Measurements from ENCODE around the gene UPK3B. TPM values are rescaled to one million over a fixed set of nuclear protein-coding genes. Genes with fewer than 3 reads are reported as not detected.
"Not testable (repeated sequence)": the region's sequence is repeated elsewhere in the genome, so short reads cannot be mapped to it uniquely, and the experiment has no call there.

UPK3B gene
- polyA plus RNA-seq, 3 donors, result 0.33 TPM; not detected in 2

DNA sequence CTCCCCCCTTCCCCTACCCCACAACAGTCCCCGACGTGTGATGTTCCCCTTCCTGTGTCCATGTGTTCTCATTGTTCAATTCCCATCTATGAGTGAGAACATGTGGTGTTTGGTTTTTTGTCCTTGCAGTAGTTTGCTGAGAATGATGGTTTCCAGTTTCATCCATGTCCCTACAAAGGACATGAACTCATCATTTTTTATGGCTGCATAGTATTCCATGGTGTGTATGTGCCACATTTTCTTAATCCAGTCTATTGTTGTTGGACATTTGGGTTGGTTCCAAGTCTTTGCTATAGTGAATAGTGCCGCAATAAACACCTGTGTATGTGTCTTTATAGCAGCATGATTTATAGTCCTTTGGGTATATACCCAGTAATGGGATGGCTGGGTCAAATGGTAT is 51.0 kb downstream of the UPK3B start:
- H3K4me1 Mint-ChIP-seq; H3K9me3 Mint-ChIP-seq; DNase-seq; H3K27ac Mint-ChIP-seq; H3K4me3 ChIP-seq (replicated peaks in 1 of 3; ENCODE audit: low read depth in 2 of 3, low read length in 3 of 3); H3K9me3 ChIP-seq (replicated peaks in 1 of 2; ENCODE audit: control insufficient read depth in 1 of 2, insufficient read depth in 1 of 2, low read length in 2 of 2); H3K27ac ChIP-seq (ENCODE audit: low read depth in 1 of 2, low read length in 2 of 2); H3K4me2 ChIP-seq (replicated peaks; ENCODE audit: extremely low read depth, low read length, poor library complexity, severe bottlenecking); H3K4me3 Mint-ChIP-seq; H3K9ac ChIP-seq (ENCODE audit: insufficient read depth, low read length, poor library complexity, severe bottlenecking); intact Hi-C loops (cut with micrococcal nuclease); H3K79me2 ChIP-seq (ENCODE audit: insufficient read depth, low read length); H2AFZ ChIP-seq (ENCODE audit: insufficient read depth, low read depth, low read length, poor library complexity, severe bottlenecking); H3K36me3 ChIP-seq (replicated peaks in 1 of 2; ENCODE audit: control insufficient read depth in 1 of 2, insufficient read depth in 2 of 2, low read length in 2 of 2); H3K27me3 ChIP-seq (ENCODE audit: control insufficient read depth in 2 of 2, insufficient read depth in 2 of 2, low read length in 2 of 2); H4K20me1 ChIP-seq (ENCODE audit: insufficient read depth, low read length); H3K4me1 ChIP-seq (ENCODE audit: control insufficient read depth in 1 of 2, insufficient read depth in 2 of 2, low read length in 2 of 2); H3K27me3 Mint-ChIP-seq (ENCODE audit: low read depth in 3 of 3): not testable (repeated sequence)
- no CpG with 5 or more reads among the region's 3 CpGs for WGBS (ENCODE audit: insufficient coverage)
- H3K36me3 Mint-ChIP-seq, result peaks cover 18 to 19% of the 10 kb centered on the region in 2 donors

DNA sequence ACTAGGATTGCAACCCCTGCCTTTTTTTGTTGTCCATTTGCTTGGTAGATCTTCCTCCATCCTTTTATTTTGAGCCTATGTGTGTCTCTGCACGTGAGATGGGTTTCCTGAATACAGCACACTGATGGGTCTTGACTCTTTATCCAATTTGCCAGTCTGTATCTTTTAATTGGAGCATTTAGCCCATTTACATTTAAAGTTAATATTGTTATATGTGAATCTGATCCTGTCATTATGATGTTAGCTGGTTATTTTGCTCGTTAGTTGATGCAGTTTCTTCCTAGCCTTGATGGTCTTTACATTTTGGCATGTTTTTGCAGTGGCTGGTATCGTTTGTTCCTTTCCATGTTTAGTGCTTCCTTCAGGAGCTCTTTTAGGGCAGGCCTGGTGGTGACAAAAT is 54.6 kb downstream of the UPK3B start:
- no CpG with 5 or more reads among the region's 3 CpGs for WGBS (ENCODE audit: insufficient coverage)
- intact Hi-C loops (cut with micrococcal nuclease); H3K9me3 ChIP-seq (replicated peaks in 1 of 2; ENCODE audit: control insufficient read depth in 1 of 2, insufficient read depth in 1 of 2, low read length in 2 of 2); H3K4me1 Mint-ChIP-seq; H3K27me3 Mint-ChIP-seq (ENCODE audit: low read depth in 3 of 3); H3K9ac ChIP-seq (ENCODE audit: insufficient read depth, low read length, poor library complexity, severe bottlenecking); H4K20me1 ChIP-seq (ENCODE audit: insufficient read depth, low read length); H3K27ac Mint-ChIP-seq; H3K36me3 ChIP-seq (replicated peaks in 1 of 2; ENCODE audit: control insufficient read depth in 1 of 2, insufficient read depth in 2 of 2, low read length in 2 of 2); H3K4me1 ChIP-seq (ENCODE audit: control insufficient read depth in 1 of 2, insufficient read depth in 2 of 2, low read length in 2 of 2); H3K27ac ChIP-seq (ENCODE audit: low read depth in 1 of 2, low read length in 2 of 2); H3K27me3 ChIP-seq (ENCODE audit: control insufficient read depth in 2 of 2, insufficient read depth in 2 of 2, low read length in 2 of 2); H3K79me2 ChIP-seq (ENCODE audit: insufficient read depth, low read length); H3K4me2 ChIP-seq (replicated peaks; ENCODE audit: extremely low read depth, low read length, poor library complexity, severe bottlenecking); H3K4me3 ChIP-seq (replicated peaks in 1 of 3; ENCODE audit: low read depth in 2 of 3, low read length in 3 of 3); H3K4me3 Mint-ChIP-seq; H2AFZ ChIP-seq (ENCODE audit: insufficient read depth, low read depth, low read length, poor library complexity, severe bottlenecking); DNase-seq: not testable (repeated sequence)
- Mint-ChIP-seq H3K36me3 (peaks cover 11 to 21% of the 10 kb centered on the region in 2 donors), H3K9me3 (peaks cover 0 to 11% (median 9%) of the 10 kb centered on the region in 7 donors)

Small RNA genes lying within 50 kb of the gene (small RNA-seq; reads per million reads assigned to genes)
- not detected for gene RF00019 (ENCODE audit: insufficient read length, low read depth)

Other genes starting within 250 kb of the UPK3B start
- 10 to 100 TPM in 1 of 3 donors, 1 to 10 TPM in 2; 8.3 to 20.7 (median 8.9) TPM for gene HSPB1, start 207.9 kb upstream of the UPK3B start, polyA plus RNA-seq
- gene YWHAG, start 151.6 kb upstream of the UPK3B start, polyA plus RNA-seq, result 10 to 100 TPM in 1 of 3 donors, 1 to 10 TPM in 2; 6.9 to 12.2 (median 9.3) TPM
- gene SSC4D, start 100.9 kb upstream of the UPK3B start, polyA plus RNA-seq, result under 1 TPM; 0.48 to 0.56 (median 0.56) TPM
- gene ZP3, start 85.6 kb upstream of the UPK3B start, polyA plus RNA-seq, result 10 to 100 TPM in 2 of 3 donors, 1 to 10 TPM in 1; 4.3 to 12.1 (median 10.4) TPM
- gene DTX2, start 48.8 kb upstream of the UPK3B start, polyA plus RNA-seq, result 10 to 100 TPM; 11.3 to 35.2 (median 20.2) TPM
- under 1 TPM in 1 of 3 donors, not detected in 2; 0.23 TPM for gene SPDYE16, start 32.7 kb downstream of the UPK3B start, polyA plus RNA-seq
- 1 to 10 TPM; 1.1 to 3.9 (median 2.2) TPM for gene POMZP3, start 116.7 kb downstream of the UPK3B start, polyA plus RNA-seq